ENCODE results near the gene AFAP1. TPM values are rescaled to one million over a fixed set of nuclear protein-coding genes. Genes with fewer than 3 reads are reported as not detected.
A peak's percentile ranks its signal among the peaks of the same experiment; 100 is the strongest.

The AFAP1 gene
- polyA plus RNA-seq, 3 donors, result not detected

GRCh38 chr4:7735395-7735794 is 204.3 kb downstream of the AFAP1 start:
- no peak overlapping the region for H3K27ac ChIP-seq (ENCODE audit: low read depth in 1 of 2, low read length in 2 of 2)
- H3K4me1 ChIP-seq (ENCODE audit: control insufficient read depth in 1 of 2, insufficient read depth in 2 of 2, low read length in 2 of 2), result no peaks in the 10 kb centered on the region
- peaks cover 0 to 8% of the 10 kb centered on the region in 2 donors for H3K9me3 ChIP-seq (replicated peaks in 1 of 2; ENCODE audit: control insufficient read depth in 1 of 2, insufficient read depth in 1 of 2, low read length in 2 of 2)
- no peak overlapping the region for H3K27ac Mint-ChIP-seq
- no peak overlapping the region for H3K4me2 ChIP-seq (replicated peaks; ENCODE audit: extremely low read depth, low read length, poor library complexity, severe bottlenecking)
- no peak overlapping the region for H3K4me3 ChIP-seq (replicated peaks in 1 of 3; ENCODE audit: low read depth in 2 of 3, low read length in 3 of 3)
- H2AFZ ChIP-seq (ENCODE audit: insufficient read depth, low read depth, low read length, poor library complexity, severe bottlenecking), result no peak overlapping the region
- intact Hi-C loops (cut with micrococcal nuclease), result no loop called here
- H3K9me3 Mint-ChIP-seq, result peaks cover 0 to 7% (median 6%) of the 10 kb centered on the region in 7 donors
- no peak overlapping the region for H3K9ac ChIP-seq (ENCODE audit: insufficient read depth, low read length, poor library complexity, severe bottlenecking)
- TF ChIP-seq CTCF (IDR thresholded peaks at IDR 0.05), result no peak
- H3K27me3 ChIP-seq (ENCODE audit: control insufficient read depth in 2 of 2, insufficient read depth in 2 of 2, low read length in 2 of 2), result no peaks in the 10 kb centered on the region
- no peaks in the 10 kb centered on the region for H3K36me3 Mint-ChIP-seq
- no peaks in the 10 kb centered on the region for H3K4me1 Mint-ChIP-seq
- H3K4me3 Mint-ChIP-seq, result peak overlapping the region in 1 of 2 donors; percentile 16
- H4K20me1 ChIP-seq (ENCODE audit: insufficient read depth, low read length), result no peaks in the 10 kb centered on the region
- DNase-seq, result no peak
- peaks cover 8 to 17% (median 11%) of the 10 kb centered on the region in 3 donors for H3K27me3 Mint-ChIP-seq (ENCODE audit: low read depth in 3 of 3)
- WGBS (ENCODE audit: insufficient coverage), result 100% methylated on average over 1 of the region's 5 CpGs
- no peaks in the 10 kb centered on the region for H3K36me3 ChIP-seq (replicated peaks in 1 of 2; ENCODE audit: control insufficient read depth in 1 of 2, insufficient read depth in 2 of 2, low read length in 2 of 2)
- no peaks in the 10 kb centered on the region for H3K79me2 ChIP-seq (ENCODE audit: insufficient read depth, low read length)

GRCh38 chr4:7734651-7735260 is 204.9 kb downstream of the AFAP1 start:
- no peaks in the 10 kb centered on the region for H3K36me3 Mint-ChIP-seq
- Histone ChIP-seq H3K4me2 (replicated peaks; ENCODE audit: extremely low read depth, low read length, poor library complexity, severe bottlenecking) (no peak overlapping the region), H3K36me3 (replicated peaks in 1 of 2; ENCODE audit: control insufficient read depth in 1 of 2, insufficient read depth in 2 of 2, low read length in 2 of 2) (no peaks in the 10 kb centered on the region), H3K4me1 (ENCODE audit: control insufficient read depth in 1 of 2, insufficient read depth in 2 of 2, low read length in 2 of 2) (no peaks in the 10 kb centered on the region), H3K9ac (ENCODE audit: insufficient read depth, low read length, poor library complexity, severe bottlenecking) (no peak overlapping the region), H3K79me2 (ENCODE audit: insufficient read depth, low read length) (no peaks in the 10 kb centered on the region), H3K27ac (ENCODE audit: low read depth in 1 of 2, low read length in 2 of 2) (no peak overlapping the region), H3K27me3 (ENCODE audit: control insufficient read depth in 2 of 2, insufficient read depth in 2 of 2, low read length in 2 of 2) (no peaks in the 10 kb centered on the region), H3K4me3 (replicated peaks in 1 of 3; ENCODE audit: low read depth in 2 of 3, low read length in 3 of 3) (no peak overlapping the region), H2AFZ (ENCODE audit: insufficient read depth, low read depth, low read length, poor library complexity, severe bottlenecking) (no peak overlapping the region), H4K20me1 (ENCODE audit: insufficient read depth, low read length) (no peaks in the 10 kb centered on the region), H3K9me3 (replicated peaks in 1 of 2; ENCODE audit: control insufficient read depth in 1 of 2, insufficient read depth in 1 of 2, low read length in 2 of 2) (peaks cover 0 to 8% of the 10 kb centered on the region in 2 donors)
- H3K4me3 Mint-ChIP-seq, result no peak overlapping the region
- H3K27ac Mint-ChIP-seq, result no peak overlapping the region
- intact Hi-C loops (cut with micrococcal nuclease), result no loop called here
- TF ChIP-seq CTCF (IDR thresholded peaks at IDR 0.05), result no peak
- H3K27me3 Mint-ChIP-seq (ENCODE audit: low read depth in 3 of 3), result peaks cover 8 to 17% (median 9%) of the 10 kb centered on the region in 3 donors
- WGBS (ENCODE audit: insufficient coverage), result 79% methylated on average over 15 of the region's 20 CpGs
- DNase-seq, result no peak
- H3K4me1 Mint-ChIP-seq, result no peaks in the 10 kb centered on the region
- peaks cover 0 to 7% (median 6%) of the 10 kb centered on the region in 7 donors for H3K9me3 Mint-ChIP-seq
